Measurements from ENCODE around the gene SLAMF6. TPM values are rescaled to one million over a fixed set of nuclear protein-coding genes. Genes with fewer than 3 reads are reported as not detected.

Gene SLAMF6
- total RNA-seq, 1 donor from 2014 or later = not detected

GRCh38 chr1:160471253-160471652 lies 51.8 kb downstream of the SLAMF6 start:
- TF ChIP-seq, protein P1, sequence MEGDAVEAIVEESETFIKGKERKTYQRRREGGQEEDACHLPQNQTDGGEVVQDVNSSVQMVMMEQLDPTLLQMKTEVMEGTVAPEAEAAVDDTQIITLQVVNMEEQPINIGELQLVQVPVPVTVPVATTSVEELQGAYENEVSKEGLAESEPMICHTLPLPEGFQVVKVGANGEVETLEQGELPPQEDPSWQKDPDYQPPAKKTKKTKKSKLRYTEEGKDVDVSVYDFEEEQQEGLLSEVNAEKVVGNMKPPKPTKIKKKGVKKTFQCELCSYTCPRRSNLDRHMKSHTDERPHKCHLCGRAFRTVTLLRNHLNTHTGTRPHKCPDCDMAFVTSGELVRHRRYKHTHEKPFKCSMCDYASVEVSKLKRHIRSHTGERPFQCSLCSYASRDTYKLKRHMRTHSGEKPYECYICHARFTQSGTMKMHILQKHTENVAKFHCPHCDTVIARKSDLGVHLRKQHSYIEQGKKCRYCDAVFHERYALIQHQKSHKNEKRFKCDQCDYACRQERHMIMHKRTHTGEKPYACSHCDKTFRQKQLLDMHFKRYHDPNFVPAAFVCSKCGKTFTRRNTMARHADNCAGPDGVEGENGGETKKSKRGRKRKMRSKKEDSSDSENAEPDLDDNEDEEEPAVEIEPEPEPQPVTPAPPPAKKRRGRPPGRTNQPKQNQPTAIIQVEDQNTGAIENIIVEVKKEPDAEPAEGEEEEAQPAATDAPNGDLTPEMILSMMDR (IDR thresholded peaks at IDR 0.05) = no peak
- intact Hi-C loops (cut with DNase I) = no loop called here
- no peaks in the 10 kb centered on the region for H3K36me3 ChIP-seq
- H3K9me3 ChIP-seq = no peaks in the 10 kb centered on the region
- no peaks in the 10 kb centered on the region for H3K27me3 ChIP-seq
- no peak overlapping the region for H3K27ac ChIP-seq
- H3K4me1 ChIP-seq = no peaks in the 10 kb centered on the region
- no peak for DNase-seq (ENCODE audit: low spot score in 2 of 2)
- H3K4me3 ChIP-seq = no peak overlapping the region

DNA sequence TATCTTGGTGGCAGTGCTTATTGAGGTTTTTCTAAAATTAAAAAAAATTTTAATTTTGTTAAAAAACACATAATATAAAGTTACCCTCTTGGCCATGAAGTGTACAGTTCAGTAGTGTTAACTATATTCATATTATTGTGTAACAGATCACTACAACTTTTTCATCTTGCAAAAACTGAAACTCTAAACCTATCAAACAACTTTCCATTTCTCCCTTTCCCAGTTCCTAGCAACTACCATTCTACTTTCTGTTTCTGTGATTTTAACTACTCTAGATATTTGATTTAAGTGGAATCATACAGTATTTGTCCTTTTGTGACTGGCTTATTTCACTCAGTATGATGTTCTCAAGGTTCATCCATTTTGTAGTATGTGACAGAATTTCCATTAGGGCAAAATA lies 55.5 kb downstream of the SLAMF6 start:
- TF ChIP-seq, protein P1 (IDR thresholded peaks at IDR 0.05) = no peak

GRCh38 chr1:160466961-160467360 lies 56.1 kb downstream of the SLAMF6 start:
- no peaks in the 10 kb centered on the region for H3K27me3 ChIP-seq
- no peaks in the 10 kb centered on the region for H3K36me3 ChIP-seq
- H3K4me1 ChIP-seq = no peaks in the 10 kb centered on the region
- TF ChIP-seq, protein P1 (IDR thresholded peaks at IDR 0.05) = no peak
- no peak overlapping the region for H3K27ac ChIP-seq
- intact Hi-C loops (cut with DNase I) = no loop called here
- no peak overlapping the region for H3K4me3 ChIP-seq
- no peaks in the 10 kb centered on the region for H3K9me3 ChIP-seq
- no peak for DNase-seq (ENCODE audit: low spot score in 2 of 2)

More for the DNA sequence above, 55.5 kb downstream of the SLAMF6 start:
- Histone ChIP-seq H3K27me3 (no peaks in the 10 kb centered on the region), H3K4me1 (no peaks in the 10 kb centered on the region), H3K9me3 (no peaks in the 10 kb centered on the region), H3K4me3 (no peak overlapping the region), H3K27ac (no peak overlapping the region), H3K36me3 (no peaks in the 10 kb centered on the region)
- DNase-seq (ENCODE audit: low spot score in 2 of 2) = no peak
- intact Hi-C loops (cut with DNase I) = no loop called here

DNA sequence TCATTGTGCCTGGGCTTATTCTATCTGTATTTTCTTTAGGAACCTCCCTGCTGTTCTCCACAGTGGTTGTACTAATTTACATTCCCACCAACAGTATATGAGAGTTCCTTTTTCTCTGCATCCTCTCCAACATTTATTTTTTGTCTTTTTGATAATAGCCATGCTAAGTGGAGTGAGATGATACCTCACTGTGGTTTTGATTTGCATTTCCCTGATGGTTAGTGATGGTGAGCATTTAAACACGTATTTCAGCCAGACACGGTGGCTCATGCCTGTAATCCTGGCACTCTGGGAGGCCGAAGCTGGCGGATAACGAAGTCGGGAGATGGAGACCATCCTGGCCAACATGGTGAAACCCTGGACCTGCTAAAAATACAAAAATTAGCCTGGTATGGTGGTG lies 57.9 kb downstream of the SLAMF6 start:
- H3K4me3 ChIP-seq = no peak overlapping the region
- intact Hi-C loops (cut with DNase I) = no loop called here
- H3K36me3 ChIP-seq = no peaks in the 10 kb centered on the region
- H3K27me3 ChIP-seq = no peaks in the 10 kb centered on the region
- no peak for DNase-seq (ENCODE audit: low spot score in 2 of 2)
- no peaks in the 10 kb centered on the region for H3K9me3 ChIP-seq
- no peak overlapping the region for H3K27ac ChIP-seq
- TF ChIP-seq, protein P1 (IDR thresholded peaks at IDR 0.05) = no peak
- H3K4me1 ChIP-seq = no peaks in the 10 kb centered on the region

DNA sequence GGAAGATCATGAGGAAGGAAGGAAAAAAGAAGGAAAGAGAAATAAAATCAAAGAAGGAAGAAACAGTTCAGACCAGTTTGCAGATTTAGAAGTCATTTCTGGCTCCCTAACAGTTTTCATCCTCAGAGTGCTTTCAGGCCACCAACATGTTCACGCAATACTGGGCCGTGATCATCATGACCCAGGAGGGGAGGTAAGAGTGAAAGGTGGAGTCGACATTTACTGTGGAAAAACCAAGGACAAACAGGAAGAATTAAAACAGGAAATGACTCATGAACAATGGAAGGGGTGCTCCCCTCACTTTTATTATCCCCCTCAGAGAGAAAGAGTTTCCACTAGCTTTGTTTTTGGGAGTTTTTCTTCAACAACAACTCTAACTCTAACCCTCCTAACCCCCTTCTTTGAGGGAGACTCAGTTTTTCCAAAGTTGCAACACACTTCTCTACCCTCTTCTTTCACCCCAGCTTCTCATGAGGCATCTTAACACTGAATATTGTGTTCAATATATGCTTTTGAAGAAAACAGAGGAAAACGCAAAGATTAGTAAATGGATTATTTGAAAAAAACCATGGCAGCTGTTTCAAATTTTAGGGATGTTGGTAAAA lies 62.3 kb downstream of the SLAMF6 start:
- no peaks in the 10 kb centered on the region for H3K4me1 ChIP-seq
- intact Hi-C loops (cut with DNase I) = no loop called here
- H3K4me3 ChIP-seq = no peak overlapping the region
- H3K36me3 ChIP-seq = no peaks in the 10 kb centered on the region
- no peak for DNase-seq (ENCODE audit: low spot score in 2 of 2)
- TF ChIP-seq, protein P1 (IDR thresholded peaks at IDR 0.05) = no peak
- no peaks in the 10 kb centered on the region for H3K9me3 ChIP-seq
- no peak overlapping the region for H3K27ac ChIP-seq
- no peaks in the 10 kb centered on the region for H3K27me3 ChIP-seq

DNA sequence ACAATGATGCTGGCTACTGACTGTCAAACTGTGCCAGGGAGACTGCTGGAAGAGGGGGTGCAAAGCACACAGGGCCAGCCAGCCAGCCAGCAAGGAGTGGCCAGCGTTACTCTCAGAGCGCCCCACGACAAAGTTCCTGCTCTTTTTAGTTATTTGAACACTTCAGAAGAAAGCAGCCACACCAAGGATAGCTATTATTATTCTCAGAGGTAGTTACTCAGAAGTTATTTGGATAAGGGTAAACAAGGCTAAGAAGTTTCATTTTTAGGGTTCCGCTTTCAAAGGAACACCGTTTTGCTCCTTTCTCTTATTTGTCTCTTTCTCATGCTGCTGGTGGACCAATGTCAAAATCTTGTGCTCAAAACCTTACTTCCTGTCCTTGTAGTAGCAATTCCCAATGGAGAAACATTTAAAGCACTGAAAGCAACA lies 62.8 kb downstream of the SLAMF6 start:
- DNase-seq (ENCODE audit: low spot score in 2 of 2) = no peak
- H3K4me1 ChIP-seq = no peaks in the 10 kb centered on the region
- TF ChIP-seq, protein P1 (IDR thresholded peaks at IDR 0.05) = no peak
- H3K4me3 ChIP-seq = no peak overlapping the region
- intact Hi-C loops (cut with DNase I) = no loop called here
- H3K27me3 ChIP-seq = no peaks in the 10 kb centered on the region
- no peaks in the 10 kb centered on the region for H3K36me3 ChIP-seq
- H3K9me3 ChIP-seq = no peaks in the 10 kb centered on the region
- H3K27ac ChIP-seq = no peak overlapping the region

Measured in ascending aorta (tissue), 2 donors.